Measurements from ENCODE around the gene LRRC71.

Gene LRRC71

DNA sequence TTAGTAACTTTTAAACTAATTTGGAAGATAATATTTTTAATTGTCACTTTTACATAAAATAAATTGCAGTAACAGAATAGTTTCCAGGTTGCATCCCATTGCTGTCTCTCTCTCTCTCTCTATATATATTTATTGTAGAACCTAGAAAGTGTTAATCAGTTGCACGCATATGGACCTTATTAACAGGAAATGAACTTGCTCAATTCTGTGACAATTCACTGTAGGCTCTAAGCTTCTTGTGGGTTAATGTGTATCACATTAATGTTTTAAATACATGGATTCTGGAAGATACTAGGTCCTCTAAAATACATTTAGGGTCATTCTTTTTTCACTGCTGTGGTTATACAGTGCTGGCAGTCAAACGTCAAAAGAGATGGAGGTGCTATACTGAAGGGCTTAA lies 33.1 kb downstream of the LRRC71 start:
- DNase-seq, result no peak

DNA sequence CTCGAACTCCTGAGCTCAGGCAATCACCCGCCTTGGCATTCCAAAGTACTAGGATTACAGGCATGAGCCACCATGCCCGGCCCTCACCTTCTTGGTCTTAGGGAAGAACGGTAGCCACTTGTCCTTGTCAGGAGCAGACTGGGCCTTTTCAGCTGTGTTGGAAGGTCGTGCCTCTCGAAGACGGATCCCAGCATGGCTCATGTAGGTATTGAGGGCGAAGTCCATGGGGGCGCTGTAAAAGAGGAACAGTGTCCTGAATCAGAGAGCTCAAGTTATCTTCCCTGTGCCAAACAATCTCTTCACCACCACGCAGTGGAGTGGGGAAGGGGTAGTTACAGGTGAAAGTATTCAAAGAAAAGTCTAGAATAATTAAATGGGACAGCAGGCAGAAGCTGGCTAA lies 35.9 kb downstream of the LRRC71 start:
- no peak for DNase-seq

DNA sequence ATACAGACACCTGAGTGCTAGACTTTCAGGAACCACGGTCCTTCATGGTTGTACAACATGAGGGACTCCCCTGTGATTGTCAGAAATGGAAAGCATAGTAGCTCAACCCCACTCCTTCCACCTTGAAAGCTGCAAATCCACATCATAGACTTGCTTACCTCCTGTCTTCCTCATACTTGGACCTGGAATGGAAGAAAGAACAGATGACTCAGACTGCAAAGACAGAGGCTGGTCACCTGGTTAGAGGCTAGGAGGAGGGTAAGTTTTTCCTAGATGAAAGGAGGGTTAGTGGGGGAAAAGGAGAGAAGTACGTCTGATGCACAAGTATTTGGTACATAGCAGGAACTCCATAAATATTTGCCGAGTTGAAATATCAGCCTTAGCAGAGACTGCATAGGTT lies 37.2 kb downstream of the LRRC71 start:
- DNase-seq, result no peak

DNA sequence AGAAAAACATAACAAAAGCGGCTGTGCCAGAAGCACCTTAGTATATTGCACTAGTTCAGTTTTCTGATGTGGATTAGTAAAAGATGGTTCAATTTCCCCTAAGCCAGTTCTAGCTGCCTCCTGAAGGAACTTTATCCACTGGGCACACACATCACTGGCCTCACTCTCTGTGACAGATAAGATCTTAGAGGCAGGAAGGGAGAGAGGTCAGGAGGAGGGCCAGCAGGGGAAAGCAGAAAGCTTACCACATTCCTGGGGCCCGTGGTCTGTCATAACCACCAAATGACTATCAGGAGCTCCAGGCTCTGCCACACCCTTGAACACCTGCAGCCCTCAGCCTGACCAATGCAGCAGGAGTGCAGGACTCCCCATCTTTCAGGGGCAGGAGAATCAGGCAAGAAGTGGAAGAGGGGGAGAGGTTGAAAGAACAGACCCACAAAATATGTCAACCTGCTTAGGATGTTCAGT lies 37.8 kb downstream of the LRRC71 start:
- DNase-seq, result no peak

DNA sequence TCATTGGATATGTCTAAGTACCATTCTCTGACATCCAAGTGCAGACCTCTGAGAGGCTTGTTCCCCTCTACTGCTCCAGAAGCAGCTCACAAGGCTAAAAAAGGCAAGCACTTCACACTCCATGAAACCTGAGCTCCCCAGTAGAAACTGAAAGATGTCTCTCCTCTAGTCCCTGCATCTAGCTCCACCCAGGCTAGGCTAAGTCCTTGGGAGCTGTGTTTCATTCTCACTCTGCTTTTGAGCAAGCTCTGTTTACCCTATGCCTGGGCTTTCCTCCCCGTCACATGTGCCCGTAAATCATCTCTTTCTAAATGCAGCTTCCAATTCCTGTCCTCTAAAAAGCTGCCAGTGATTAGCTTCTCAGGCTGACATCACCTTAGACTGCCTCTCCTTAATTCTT lies 39.0 kb downstream of the LRRC71 start:
- no peak for DNase-seq

DNA sequence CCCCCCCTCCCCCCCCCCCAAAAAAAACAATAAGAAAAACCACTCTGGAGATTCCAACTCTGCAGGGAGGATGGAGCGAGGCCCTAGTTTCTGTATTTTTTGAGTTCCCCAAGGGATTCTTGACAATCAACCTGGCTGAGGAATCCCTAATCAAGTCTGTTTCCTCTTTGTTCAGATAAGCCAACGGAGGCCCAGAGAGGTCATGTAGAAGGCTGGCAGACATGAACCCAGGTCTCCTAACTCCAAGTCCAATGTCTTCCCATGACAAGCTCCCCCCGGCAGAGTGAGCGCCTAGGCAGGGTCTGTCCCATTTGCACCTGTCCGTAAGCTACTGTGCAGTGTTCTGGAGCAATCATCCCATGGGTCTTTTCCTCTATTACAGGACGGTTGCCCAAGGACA lies 39.5 kb downstream of the LRRC71 start:
- DNase-seq, result no peak

DNA sequence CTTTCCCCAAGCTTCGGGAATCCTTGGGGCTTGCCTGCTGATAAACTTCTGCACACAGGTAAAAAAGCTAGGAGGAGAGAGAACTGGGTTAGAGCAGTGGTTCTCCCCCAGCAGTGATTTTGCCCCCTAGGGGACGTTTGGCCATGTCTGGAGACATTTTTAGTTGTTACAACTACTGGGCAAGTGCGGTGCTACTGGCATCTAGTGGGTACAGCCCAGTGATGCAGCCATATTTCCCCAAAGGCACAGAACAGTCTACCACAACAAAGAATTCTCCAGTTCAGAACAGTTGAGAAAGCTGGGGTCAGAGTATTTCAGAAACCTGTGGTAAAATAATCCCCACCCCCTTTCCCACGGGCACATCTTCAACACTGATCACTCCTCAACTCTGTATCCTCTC lies 41.3 kb downstream of the LRRC71 start:
- no peak for DNase-seq

DNA sequence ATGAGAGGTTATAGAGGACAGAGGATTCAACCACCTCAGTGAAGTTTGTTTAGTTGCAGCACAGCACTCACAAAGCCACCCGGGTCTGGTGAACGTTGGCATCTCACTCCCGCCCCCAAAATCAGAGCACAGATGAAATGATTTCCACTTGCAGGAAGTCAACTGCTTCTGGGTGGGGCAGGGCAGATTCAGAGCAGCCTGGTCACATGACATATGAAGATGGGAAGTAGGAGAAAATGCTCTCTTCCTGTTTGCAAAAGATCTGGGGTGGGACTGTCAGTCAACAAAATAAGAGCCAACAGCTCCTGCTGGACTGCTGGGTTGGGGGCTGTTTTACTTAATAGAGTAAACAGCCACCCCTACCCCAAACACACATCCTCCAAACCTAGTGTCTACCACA lies 43.2 kb downstream of the LRRC71 start:
- no peak for DNase-seq

DNA sequence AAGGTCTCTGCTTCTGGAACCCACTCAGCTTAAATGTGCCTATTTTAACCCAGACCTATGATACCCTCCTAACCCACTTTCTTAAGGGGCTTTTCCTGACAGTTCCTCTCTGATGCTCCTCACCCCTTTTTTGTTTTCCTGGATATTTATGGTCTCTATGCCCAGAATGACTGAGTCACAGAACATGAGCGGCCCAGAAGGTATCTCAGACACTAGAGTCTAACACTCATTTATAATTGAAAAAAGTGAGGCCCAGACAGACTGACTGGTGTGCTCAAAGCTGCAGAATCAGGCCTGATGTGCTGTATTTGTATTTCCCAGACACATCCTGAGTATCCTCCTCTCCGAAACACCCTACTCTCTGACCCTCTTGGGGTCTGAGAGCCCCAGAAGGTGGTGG lies 44.0 kb downstream of the LRRC71 start:
- DNase-seq, result no peak

DNA sequence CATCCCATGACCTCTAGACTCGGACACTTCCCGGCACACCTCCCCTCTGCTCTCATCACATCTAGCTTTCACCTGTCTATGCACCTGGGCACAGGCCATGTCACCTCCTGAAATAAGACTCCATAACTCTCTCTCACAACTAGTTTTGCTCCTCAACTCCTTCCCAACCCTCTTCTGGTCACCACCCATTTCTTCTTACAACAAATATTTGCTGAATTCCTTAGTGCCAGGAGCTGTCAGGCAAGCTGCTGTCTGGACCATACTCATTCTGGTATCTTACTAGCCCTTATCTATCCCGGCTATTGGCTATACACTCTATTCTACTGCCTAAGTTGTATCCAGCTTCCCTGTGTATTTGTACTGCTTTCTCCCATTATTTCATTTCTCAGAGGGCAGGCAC lies 49.1 kb downstream of the LRRC71 start:
- no peak for DNase-seq

DNA sequence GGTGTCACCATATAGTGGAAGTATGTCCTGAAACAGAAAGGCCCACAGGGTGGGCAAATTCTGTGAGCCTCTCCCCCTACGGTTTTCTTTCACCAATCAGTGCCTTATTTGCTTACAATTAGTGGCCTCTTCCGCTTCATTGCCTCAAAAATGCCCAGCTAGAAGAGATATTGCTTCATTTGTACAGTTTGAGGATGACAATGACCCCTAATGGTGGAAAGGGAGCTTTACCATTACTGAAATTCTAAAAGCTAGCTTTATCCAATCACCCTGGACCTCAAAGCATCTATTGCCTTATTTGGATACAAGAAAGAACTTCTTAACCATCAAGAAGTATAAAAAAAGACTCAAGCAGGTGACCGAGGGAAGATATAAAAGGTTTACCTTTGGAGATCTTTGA lies 49.6 kb downstream of the LRRC71 start:
- no peak for DNase-seq

DNA sequence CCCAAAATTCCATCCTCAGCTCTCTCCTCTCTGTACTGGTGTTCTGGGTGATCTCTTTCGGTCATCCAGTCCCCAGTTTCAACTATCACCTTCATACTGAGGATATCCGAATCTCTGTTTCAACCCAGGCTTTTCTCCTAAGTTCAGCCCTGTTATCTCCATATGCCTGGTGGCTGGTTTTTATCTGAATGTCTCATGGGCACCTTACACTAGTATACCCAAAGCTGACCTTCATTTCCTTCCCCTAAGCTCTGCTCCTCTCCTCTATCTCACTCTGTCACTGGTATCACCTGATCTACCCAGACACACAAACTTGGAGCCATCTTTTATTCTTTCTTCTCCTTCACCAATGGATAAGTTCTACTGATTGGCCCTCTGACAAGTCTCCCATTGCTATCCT lies 53.0 kb downstream of the LRRC71 start:
- DNase-seq, result no peak

DNA sequence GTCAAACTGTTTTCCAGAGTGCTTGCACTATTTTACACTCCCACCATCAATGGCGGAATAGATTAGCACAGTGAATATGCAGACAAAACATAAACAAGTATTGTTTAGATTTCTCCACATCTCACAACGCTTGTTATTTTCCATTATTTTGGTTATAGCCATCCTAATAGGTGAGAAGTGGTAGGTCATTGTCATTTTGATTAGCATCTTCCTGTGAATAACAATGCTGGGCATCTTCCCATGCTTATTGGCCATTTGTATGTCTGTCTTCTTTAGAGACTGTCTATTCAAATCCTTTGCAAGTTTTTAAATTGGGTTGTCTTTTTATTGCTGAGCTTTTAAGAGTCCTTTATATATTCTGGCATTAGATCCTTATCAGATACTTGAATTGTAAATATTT lies 54.7 kb downstream of the LRRC71 start:
- no peak for DNase-seq

DNA sequence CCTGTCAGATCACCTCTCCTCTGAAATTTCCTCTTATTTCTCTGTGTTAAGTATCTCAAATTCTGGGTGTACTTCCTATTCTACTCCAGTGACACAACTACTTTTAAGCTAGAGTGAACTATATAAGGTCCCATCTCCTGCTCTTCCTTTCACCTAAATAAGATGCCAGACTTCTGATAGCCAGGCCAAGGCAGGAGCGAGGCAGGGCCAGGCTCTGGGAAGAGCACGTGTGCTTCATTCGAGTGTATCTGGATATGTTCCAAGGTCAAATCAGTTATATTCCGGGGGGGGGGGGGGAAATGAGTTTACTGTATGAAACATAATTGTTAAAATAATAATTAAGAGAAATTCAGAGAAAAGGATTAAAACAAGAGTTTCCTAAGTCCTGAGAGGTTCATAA lies 60.1 kb downstream of the LRRC71 start:
- DNase-seq, result no peak
